ENCODE results near the gene BUD13. TPM values are rescaled to one million over a fixed set of nuclear protein-coding genes. Genes with fewer than 3 reads are reported as not detected.

The BUD13 gene
- total RNA-seq, 1 experiment from 2014 or later, result 39.4 TPM

DNA sequence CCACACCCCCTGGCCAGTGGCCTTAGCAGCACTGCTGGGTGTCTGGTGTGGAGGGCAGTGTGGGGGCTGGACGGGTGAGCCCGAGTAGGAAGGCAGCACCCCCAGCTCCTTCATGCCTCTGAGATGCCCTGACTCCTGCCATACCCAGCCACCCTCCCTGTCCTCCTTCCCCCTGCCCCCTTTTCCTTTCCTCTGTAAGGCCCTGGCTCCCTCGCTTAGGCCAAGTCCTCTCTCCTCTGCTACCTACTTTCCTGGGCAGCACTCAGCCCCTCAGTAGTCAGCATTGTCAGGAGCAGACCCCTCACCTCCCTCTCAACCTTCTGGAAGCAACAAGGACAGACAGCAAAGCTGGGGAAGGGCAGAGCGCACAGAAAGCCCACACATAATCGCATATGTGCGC is 48.0 kb downstream of the BUD13 start:
- no TSS peak for BruUV-seq (replicated peaks)
- Histone ChIP-seq H3K27ac (ENCODE audit: low read depth, low read length, poor library complexity, severe bottlenecking) (no peak overlapping the region), H3K27me3 (replicated peaks; ENCODE audit: insufficient read depth, low read depth, low read length, poor library complexity) (no peaks in the 10 kb centered on the region), H3K9me3 (ENCODE audit: low read depth, low read length, poor library complexity, severe bottlenecking) (no peaks in the 10 kb centered on the region), H3K4me1 (ENCODE audit: insufficient read depth, low read length, poor library complexity, severe bottlenecking) (no peaks in the 10 kb centered on the region), H3K36me3 (ENCODE audit: insufficient read depth, low read length, poor library complexity, severe bottlenecking) (no peaks in the 10 kb centered on the region), H3K4me3 (ENCODE audit: low read depth, low read length, poor library complexity, severe bottlenecking) (no peak overlapping the region)
- intact Hi-C loops (cut with micrococcal nuclease; ENCODE audit: unreplicated experiment), result no loop called here
- CTCF ChIA-PET, result no interaction called here
- no peak for DNase-seq (ENCODE audit: low spot score)
- POLR2A ChIA-PET (ENCODE audit: low non-redundant PET), result no interaction called here
- TF ChIP-seq CTCF (conservative IDR thresholded peaks at IDR 0.05; ENCODE audit: low read depth, low read length), result no peak
- TF ChIP-seq EZH2 (IDR thresholded peaks at IDR 0.05; ENCODE audit: borderline replicate concordance, low read depth, low read length, poor library complexity, severe bottlenecking), result no peak

DNA sequence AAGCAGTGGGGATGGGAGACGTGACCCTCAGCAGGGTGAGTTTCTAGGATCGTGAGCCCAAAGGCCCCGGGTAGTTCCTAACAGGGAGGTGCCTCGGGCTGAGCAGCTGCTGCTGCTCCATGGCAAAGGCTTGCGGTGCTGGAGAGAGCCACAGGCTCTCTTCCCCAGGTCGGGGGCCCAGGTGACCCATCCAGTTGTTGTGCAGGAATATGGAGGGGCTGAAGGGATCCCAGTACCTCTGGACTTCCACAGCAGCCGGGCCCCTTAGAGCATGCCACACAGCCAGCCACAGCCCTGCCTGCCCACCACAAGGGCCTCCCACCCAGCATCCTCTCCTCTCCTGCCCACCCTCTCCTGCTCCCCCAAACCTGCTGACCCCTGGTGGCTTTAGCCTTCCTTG is 49.3 kb downstream of the BUD13 start:
- no peak overlapping the region for H3K4me3 ChIP-seq (ENCODE audit: low read depth, low read length, poor library complexity, severe bottlenecking)
- no peak for DNase-seq (ENCODE audit: low spot score)
- no peaks in the 10 kb centered on the region for H3K4me1 ChIP-seq (ENCODE audit: insufficient read depth, low read length, poor library complexity, severe bottlenecking)
- no TSS peak for BruUV-seq (replicated peaks)
- no peaks in the 10 kb centered on the region for H3K9me3 ChIP-seq (ENCODE audit: low read depth, low read length, poor library complexity, severe bottlenecking)
- no peak for TF ChIP-seq EZH2 (IDR thresholded peaks at IDR 0.05; ENCODE audit: borderline replicate concordance, low read depth, low read length, poor library complexity, severe bottlenecking)
- TF ChIP-seq CTCF (conservative IDR thresholded peaks at IDR 0.05; ENCODE audit: low read depth, low read length), result no peak
- H3K27me3 ChIP-seq (replicated peaks; ENCODE audit: insufficient read depth, low read depth, low read length, poor library complexity), result no peaks in the 10 kb centered on the region
- no peak overlapping the region for H3K27ac ChIP-seq (ENCODE audit: low read depth, low read length, poor library complexity, severe bottlenecking)
- H3K36me3 ChIP-seq (ENCODE audit: insufficient read depth, low read length, poor library complexity, severe bottlenecking), result no peaks in the 10 kb centered on the region
- POLR2A ChIA-PET (ENCODE audit: low non-redundant PET), result no interaction called here
- CTCF ChIA-PET, result no interaction called here
- intact Hi-C loops (cut with micrococcal nuclease; ENCODE audit: unreplicated experiment), result no loop called here

GRCh38 chr11:116721988-116722387 is 50.8 kb downstream of the BUD13 start:
- TF ChIP-seq CTCF (conservative IDR thresholded peaks at IDR 0.05; ENCODE audit: low read depth, low read length), result no peak
- no peak for TF ChIP-seq EZH2 (IDR thresholded peaks at IDR 0.05; ENCODE audit: borderline replicate concordance, low read depth, low read length, poor library complexity, severe bottlenecking)
- ChIA-PET POLR2A (ENCODE audit: low non-redundant PET) (no interaction called here), CTCF (interaction anchor here (1.2 kb wide), 1 partner anchor 10 kb away, joined by 5 read pairs; no protein-coding TSS in a partner anchor)
- Histone ChIP-seq H3K4me1 (ENCODE audit: insufficient read depth, low read length, poor library complexity, severe bottlenecking) (no peaks in the 10 kb centered on the region), H3K27me3 (replicated peaks; ENCODE audit: insufficient read depth, low read depth, low read length, poor library complexity) (no peaks in the 10 kb centered on the region), H3K9me3 (ENCODE audit: low read depth, low read length, poor library complexity, severe bottlenecking) (no peaks in the 10 kb centered on the region), H3K4me3 (ENCODE audit: low read depth, low read length, poor library complexity, severe bottlenecking) (no peak overlapping the region), H3K36me3 (ENCODE audit: insufficient read depth, low read length, poor library complexity, severe bottlenecking) (no peaks in the 10 kb centered on the region), H3K27ac (ENCODE audit: low read depth, low read length, poor library complexity, severe bottlenecking) (no peak overlapping the region)
- intact Hi-C loops (cut with micrococcal nuclease; ENCODE audit: unreplicated experiment), result no loop called here
- no TSS peak for BruUV-seq (replicated peaks)
- no peak for DNase-seq (ENCODE audit: low spot score)
